GM18507 (cell line): Measurements from ENCODE around the gene MCOLN1.

Source experiments
- DNase-seq: peaks from one replicate; pipeline ENCODE4 v3.0.0; 2011; ENCODE audit warnings: low read depth; ENCODE audit not compliant: insufficient read length; ENCODE audit errors: extremely low spot score
- FAIRE-seq: peaks from 2 replicates; lab custom pipeline; 2011; peaks lifted over from hg19 to GRCh38; lab: Jason Lieb, UNC

MCOLN1 gene

GRCh38 chr19:7539827-7540425 lies 17.5 kb downstream of the MCOLN1 start:
- FAIRE-seq, result no peak
- no peak for DNase-seq

GRCh38 chr19:7540761-7541474 lies 18.5 kb downstream of the MCOLN1 start:
- FAIRE-seq, result no peak
- no peak for DNase-seq

GRCh38 chr19:7541475-7541824 lies 19.0 kb downstream of the MCOLN1 start:
- DNase-seq (no peak), FAIRE-seq (no peak)

GRCh38 chr19:7541828-7542443 lies 19.5 kb downstream of the MCOLN1 start:
- DNase-seq, result no peak
- FAIRE-seq, result no peak

GRCh38 chr19:7542556-7543348 lies 20.3 kb downstream of the MCOLN1 start:
- FAIRE-seq, result no peak

GRCh38 chr19:7544626-7545025 lies 22.2 kb downstream of the MCOLN1 start:
- FAIRE-seq (no peak), DNase-seq (no peak)

More at GRCh38 chr19:7542556-7543348, 20.3 kb downstream of the MCOLN1 start:
- no peak for DNase-seq

- FAIRE-seq, result no peak
- DNase-seq, result no peak
These were observed 22.9 kb downstream of the MCOLN1 start for GRCh38 chr19:7545300-7545699.

GRCh38 chr19:7545904-7546303 lies 23.5 kb downstream of the MCOLN1 start:
- DNase-seq, result no peak
- FAIRE-seq, result no peak

- FAIRE-seq (no peak), DNase-seq (no peak)
These were observed 24.7 kb downstream of the MCOLN1 start for GRCh38 chr19:7547159-7547558.

GRCh38 chr19:7549429-7550148 lies 27.2 kb downstream of the MCOLN1 start:
- no peak for DNase-seq
- FAIRE-seq, result no peak

GRCh38 chr19:7550169-7550770 lies 27.8 kb downstream of the MCOLN1 start:
- no peak for DNase-seq
- FAIRE-seq, result no peak

- no peak for DNase-seq
- FAIRE-seq, result no peak
These were observed 28.8 kb downstream of the MCOLN1 start for GRCh38 chr19:7550987-7551761.

- DNase-seq (no peak), FAIRE-seq (no peak)
These were observed 30.4 kb downstream of the MCOLN1 start for GRCh38 chr19:7552781-7553180.

- FAIRE-seq, result no peak
These were observed 32.1 kb downstream of the MCOLN1 start for GRCh38 chr19:7554565-7554964.

GRCh38 chr19:7554990-7555864 lies 32.8 kb downstream of the MCOLN1 start:
- DNase-seq, result peak; percentile 35
- no peak for FAIRE-seq

More at GRCh38 chr19:7554565-7554964, 32.1 kb downstream of the MCOLN1 start:
- no peak for DNase-seq

- DNase-seq, result no peak
- no peak for FAIRE-seq
These were observed 34.4 kb downstream of the MCOLN1 start for GRCh38 chr19:7556696-7557315.

GRCh38 chr19:7558667-7559066 lies 36.2 kb downstream of the MCOLN1 start:
- FAIRE-seq, result no peak
- DNase-seq, result no peak
